ENCODE results near the gene GPD1.

DNA sequence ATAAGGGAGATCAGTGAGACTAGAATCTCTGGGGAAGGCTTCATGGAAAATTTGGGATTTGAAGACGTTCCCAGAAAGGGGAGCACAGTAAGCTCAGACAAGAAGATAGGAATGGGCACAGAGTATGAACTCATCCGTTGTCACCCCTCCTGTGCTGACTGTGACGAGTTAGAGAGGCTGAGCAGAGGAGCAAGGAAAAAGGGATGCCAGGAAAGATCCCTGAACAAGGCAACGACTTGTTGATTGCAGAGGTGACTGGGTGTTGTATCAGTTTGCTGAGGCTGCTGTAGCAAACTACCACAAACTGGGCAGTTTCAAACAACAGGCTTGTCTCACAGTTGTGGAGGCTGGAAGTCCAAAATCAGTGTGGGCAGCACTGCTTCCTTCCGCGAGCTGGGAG is 5.9 kb upstream of the GPD1 start:
- TF ChIP-seq EZH2 (IDR thresholded peaks at IDR 0.05; ENCODE audit: insufficient read depth, poor library complexity, severe bottlenecking) (no peak), EZH2phosphoT487 (IDR thresholded peaks at IDR 0.05; ENCODE audit: insufficient read depth, low read depth) (no peak)
